WTC11 (cell line): Measurements from ENCODE around the gene LRSAM1. TPM values are rescaled to one million over a fixed set of nuclear protein-coding genes. Genes with fewer than 3 reads are reported as not detected.
A peak's percentile ranks its signal among the peaks of the same experiment; 100 is the strongest.

Experiments used
- ATAC-seq: fragments of 200-7000 bp; cut with Tn5 transposase; 2 replicates; pipeline ENCODE4 v1.10.0; 2021; ENCODE audit warnings: mild to moderate bottlenecking, moderate library complexity
- CTCF ChIA-PET: fragments of 300-600 bp; sonication (Branson Sonifier 250); formaldehyde crosslinking; loops from one replicate; lab custom pipeline; 2021; ENCODE audit warnings: antibody characterized with exemption; lab: Charles Lee
- POLR2A ChIA-PET: fragments of 350-600 bp; sonication (Branson Sonifier 250); formaldehyde crosslinking; loops from one replicate; lab custom pipeline; 2021; ENCODE audit warnings: antibody characterized with exemption; lab: Charles Lee
- DNase-seq: peaks from one replicate; pipeline ENCODE4 v3.0.0; 2021; ENCODE audit warnings: low spot score
- H3K27ac Mint-ChIP-seq: 2 replicates; pipeline ENCODE4 v1.8.0; 2021; ENCODE audit warnings: mixed read lengths
- H3K27me3 Mint-ChIP-seq: 2 replicates; pipeline ENCODE4 v1.8.0; 2021; ENCODE audit warnings: low read depth, mild to moderate bottlenecking, moderate library complexity, mixed read lengths
- H3K36me3 Mint-ChIP-seq: 2 replicates; pipeline ENCODE4 v1.8.0; 2021; ENCODE audit warnings: mixed read lengths
- H3K4me1 Mint-ChIP-seq: 2 replicates; pipeline ENCODE4 v1.8.0; 2022; ENCODE audit warnings: mixed read lengths
- H3K4me3 Mint-ChIP-seq: 2 replicates; pipeline ENCODE4 v1.8.0; 2021; ENCODE audit warnings: mild to moderate bottlenecking, moderate library complexity, mixed read lengths
- H3K9me3 Mint-ChIP-seq: 2 replicates; pipeline ENCODE4 v1.8.0; 2021; ENCODE audit warnings: mixed read lengths
- CREM ChIP-seq: sonication (generic); formaldehyde crosslinking; IDR thresholded peaks from 2 replicates; pipeline ENCODE4 v1.8.1; 2022; ENCODE audit warnings: mild to moderate bottlenecking, missing genetic modification reagents, moderate library complexity
- IRF2 ChIP-seq: sonication (generic); formaldehyde crosslinking; IDR thresholded peaks from 2 replicates; pipeline ENCODE4 v1.8.0; 2022; ENCODE audit warnings: low read depth, missing genetic modification reagents, borderline replicate concordance
- JAZF1 ChIP-seq: fragments of 250-450 bp; sonication (Bioruptor Pico); IDR thresholded peaks from 2 replicates; pipeline ENCODE4 v1.9.0; 2021; ENCODE audit warnings: moderate library complexity, mild to moderate bottlenecking, inconsistent platforms
- OVOL2 ChIP-seq: fragments of 250-450 bp; sonication (Bioruptor Pico); IDR thresholded peaks from 2 replicates; pipeline ENCODE4 v1.9.0; 2021; ENCODE audit warnings: mild to moderate bottlenecking, borderline replicate concordance
- TEAD4 ChIP-seq: sonication (generic); formaldehyde crosslinking; IDR thresholded peaks from 2 replicates; pipeline ENCODE4 v1.8.0; 2022; ENCODE audit warnings: mild to moderate bottlenecking, missing genetic modification reagents
- ZBTB21 ChIP-seq: sonication (generic); formaldehyde crosslinking; IDR thresholded peaks from 2 replicates; pipeline ENCODE4 v1.8.1; 2023; ENCODE audit warnings: mild to moderate bottlenecking, missing genetic modification reagents, borderline replicate concordance
- ZNF671 ChIP-seq: fragments of 250-450 bp; sonication (Bioruptor Pico); IDR thresholded peaks from 2 replicates; pipeline ENCODE4 v1.8.0; 2021; ENCODE audit warnings: mild to moderate bottlenecking
- total RNA-seq: library from RNA; stranded (reverse); gene quantifications from 3 replicates; pipeline ENCODE4 v1.2.3, GENCODE V29; 2021
- TF ChIP-seq, protein P1 (sequence below): fragments of 250-450 bp; sonication (Bioruptor Pico); IDR thresholded peaks from 2 replicates; pipeline ENCODE4 v1.9.0; 2021; ENCODE audit warnings: mild to moderate bottlenecking, borderline replicate concordance
- TF ChIP-seq, protein P2 (sequence below): fragments of 200-600 bp; IDR thresholded peaks from 2 replicates; pipeline ENCODE4 v1.8.0; 2022; ENCODE audit warnings: antibody characterized with exemption
- TF ChIP-seq, protein P3 (sequence below): sonication (generic); formaldehyde crosslinking; IDR thresholded peaks from 2 replicates; pipeline ENCODE4 v1.8.0; 2022; ENCODE audit warnings: mild to moderate bottlenecking, missing genetic modification reagents
- TF ChIP-seq, protein P4 (sequence below): sonication (generic); formaldehyde crosslinking; IDR thresholded peaks from 2 replicates; pipeline ENCODE4 v1.8.0; 2022; ENCODE audit warnings: missing genetic modification reagents
- TF ChIP-seq, protein P5 (sequence below): sonication (generic); formaldehyde crosslinking; IDR thresholded peaks from 2 replicates; pipeline ENCODE4 v1.8.1; 2022; ENCODE audit warnings: mild to moderate bottlenecking, missing genetic modification reagents, moderate library complexity, borderline replicate concordance
- TF ChIP-seq, protein P6 (sequence below): sonication (generic); formaldehyde crosslinking; IDR thresholded peaks from 2 replicates; pipeline ENCODE4 v1.8.1; 2023; ENCODE audit warnings: mild to moderate bottlenecking, missing genetic modification reagents, moderate library complexity
- TF ChIP-seq, protein P7 (sequence below): fragments of 250-450 bp; sonication (Bioruptor Pico); IDR thresholded peaks from 2 replicates; pipeline ENCODE4 v1.9.0; 2021; ENCODE audit warnings: mild to moderate bottlenecking

The LRSAM1 gene
- total RNA-seq, 1 experiment from 2014 or later: 32.4 TPM

DNA sequence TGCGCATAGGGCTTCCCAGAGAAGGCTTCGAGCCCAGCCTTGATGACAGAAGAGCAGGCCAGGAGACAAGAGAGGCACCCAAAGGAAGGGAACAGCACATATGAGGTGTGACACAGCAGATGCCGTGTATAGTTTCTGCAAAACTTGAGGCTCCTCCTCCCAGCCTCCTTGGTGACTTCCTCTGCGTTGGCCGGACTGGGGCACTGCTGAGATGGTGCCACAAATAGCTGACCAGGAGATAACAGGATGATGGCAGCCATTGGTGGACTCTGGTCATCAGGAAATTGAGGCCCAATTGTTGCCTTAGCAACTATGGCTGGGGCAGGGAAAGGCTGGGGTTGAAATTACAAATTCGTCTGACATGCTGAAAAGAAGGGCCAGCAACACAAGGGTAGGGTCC, 32.0 kb upstream of the LRSAM1 start (continued):
- TF ChIP-seq, protein P1, sequence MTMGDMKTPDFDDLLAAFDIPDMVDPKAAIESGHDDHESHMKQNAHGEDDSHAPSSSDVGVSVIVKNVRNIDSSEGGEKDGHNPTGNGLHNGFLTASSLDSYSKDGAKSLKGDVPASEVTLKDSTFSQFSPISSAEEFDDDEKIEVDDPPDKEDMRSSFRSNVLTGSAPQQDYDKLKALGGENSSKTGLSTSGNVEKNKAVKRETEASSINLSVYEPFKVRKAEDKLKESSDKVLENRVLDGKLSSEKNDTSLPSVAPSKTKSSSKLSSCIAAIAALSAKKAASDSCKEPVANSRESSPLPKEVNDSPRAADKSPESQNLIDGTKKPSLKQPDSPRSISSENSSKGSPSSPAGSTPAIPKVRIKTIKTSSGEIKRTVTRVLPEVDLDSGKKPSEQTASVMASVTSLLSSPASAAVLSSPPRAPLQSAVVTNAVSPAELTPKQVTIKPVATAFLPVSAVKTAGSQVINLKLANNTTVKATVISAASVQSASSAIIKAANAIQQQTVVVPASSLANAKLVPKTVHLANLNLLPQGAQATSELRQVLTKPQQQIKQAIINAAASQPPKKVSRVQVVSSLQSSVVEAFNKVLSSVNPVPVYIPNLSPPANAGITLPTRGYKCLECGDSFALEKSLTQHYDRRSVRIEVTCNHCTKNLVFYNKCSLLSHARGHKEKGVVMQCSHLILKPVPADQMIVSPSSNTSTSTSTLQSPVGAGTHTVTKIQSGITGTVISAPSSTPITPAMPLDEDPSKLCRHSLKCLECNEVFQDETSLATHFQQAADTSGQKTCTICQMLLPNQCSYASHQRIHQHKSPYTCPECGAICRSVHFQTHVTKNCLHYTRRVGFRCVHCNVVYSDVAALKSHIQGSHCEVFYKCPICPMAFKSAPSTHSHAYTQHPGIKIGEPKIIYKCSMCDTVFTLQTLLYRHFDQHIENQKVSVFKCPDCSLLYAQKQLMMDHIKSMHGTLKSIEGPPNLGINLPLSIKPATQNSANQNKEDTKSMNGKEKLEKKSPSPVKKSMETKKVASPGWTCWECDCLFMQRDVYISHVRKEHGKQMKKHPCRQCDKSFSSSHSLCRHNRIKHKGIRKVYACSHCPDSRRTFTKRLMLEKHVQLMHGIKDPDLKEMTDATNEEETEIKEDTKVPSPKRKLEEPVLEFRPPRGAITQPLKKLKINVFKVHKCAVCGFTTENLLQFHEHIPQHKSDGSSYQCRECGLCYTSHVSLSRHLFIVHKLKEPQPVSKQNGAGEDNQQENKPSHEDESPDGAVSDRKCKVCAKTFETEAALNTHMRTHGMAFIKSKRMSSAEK (CRISPR knock-in tag): no peak
- TF ChIP-seq ZBTB21 (CRISPR knock-in tag) (no peak), ZNF671 (CRISPR knock-in tag) (no peak)
- TF ChIP-seq, all 79 proteins: peak for 0

DNA sequence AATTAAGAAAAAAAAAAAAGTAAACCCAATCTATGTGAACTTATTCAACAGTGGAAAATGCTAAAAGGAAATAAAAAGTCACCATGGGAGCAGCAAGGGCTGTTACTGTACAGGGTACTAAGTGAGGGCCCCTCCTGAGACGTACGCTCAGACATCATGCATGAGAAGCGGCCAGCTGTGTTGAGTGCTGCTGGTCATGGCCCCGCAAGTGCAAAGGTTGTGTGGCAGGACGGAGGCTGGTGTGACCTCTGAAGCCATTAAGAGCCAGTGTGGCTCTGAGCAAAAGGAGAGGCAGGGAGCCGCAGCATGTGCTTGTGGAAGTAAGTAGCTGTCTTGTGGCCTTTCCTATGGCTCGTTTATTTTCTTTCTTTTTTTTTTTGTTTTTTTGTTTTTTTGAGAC, 30.3 kb upstream of the LRSAM1 start:
- H3K4me1 Mint-ChIP-seq: peaks cover 41% of the 10 kb centered on the region
- no peaks in the 10 kb centered on the region for H3K9me3 Mint-ChIP-seq
- TF ChIP-seq CREM (CRISPR knock-in tag) (no peak), OVOL2 (CRISPR knock-in tag) (no peak), TEAD4 (CRISPR knock-in tag) (no peak), JAZF1 (CRISPR knock-in tag) (no peak), IRF2 (CRISPR knock-in tag) (no peak)
- TF ChIP-seq, protein P2, sequence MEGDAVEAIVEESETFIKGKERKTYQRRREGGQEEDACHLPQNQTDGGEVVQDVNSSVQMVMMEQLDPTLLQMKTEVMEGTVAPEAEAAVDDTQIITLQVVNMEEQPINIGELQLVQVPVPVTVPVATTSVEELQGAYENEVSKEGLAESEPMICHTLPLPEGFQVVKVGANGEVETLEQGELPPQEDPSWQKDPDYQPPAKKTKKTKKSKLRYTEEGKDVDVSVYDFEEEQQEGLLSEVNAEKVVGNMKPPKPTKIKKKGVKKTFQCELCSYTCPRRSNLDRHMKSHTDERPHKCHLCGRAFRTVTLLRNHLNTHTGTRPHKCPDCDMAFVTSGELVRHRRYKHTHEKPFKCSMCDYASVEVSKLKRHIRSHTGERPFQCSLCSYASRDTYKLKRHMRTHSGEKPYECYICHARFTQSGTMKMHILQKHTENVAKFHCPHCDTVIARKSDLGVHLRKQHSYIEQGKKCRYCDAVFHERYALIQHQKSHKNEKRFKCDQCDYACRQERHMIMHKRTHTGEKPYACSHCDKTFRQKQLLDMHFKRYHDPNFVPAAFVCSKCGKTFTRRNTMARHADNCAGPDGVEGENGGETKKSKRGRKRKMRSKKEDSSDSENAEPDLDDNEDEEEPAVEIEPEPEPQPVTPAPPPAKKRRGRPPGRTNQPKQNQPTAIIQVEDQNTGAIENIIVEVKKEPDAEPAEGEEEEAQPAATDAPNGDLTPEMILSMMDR: no peak
- TF ChIP-seq, protein P3, sequence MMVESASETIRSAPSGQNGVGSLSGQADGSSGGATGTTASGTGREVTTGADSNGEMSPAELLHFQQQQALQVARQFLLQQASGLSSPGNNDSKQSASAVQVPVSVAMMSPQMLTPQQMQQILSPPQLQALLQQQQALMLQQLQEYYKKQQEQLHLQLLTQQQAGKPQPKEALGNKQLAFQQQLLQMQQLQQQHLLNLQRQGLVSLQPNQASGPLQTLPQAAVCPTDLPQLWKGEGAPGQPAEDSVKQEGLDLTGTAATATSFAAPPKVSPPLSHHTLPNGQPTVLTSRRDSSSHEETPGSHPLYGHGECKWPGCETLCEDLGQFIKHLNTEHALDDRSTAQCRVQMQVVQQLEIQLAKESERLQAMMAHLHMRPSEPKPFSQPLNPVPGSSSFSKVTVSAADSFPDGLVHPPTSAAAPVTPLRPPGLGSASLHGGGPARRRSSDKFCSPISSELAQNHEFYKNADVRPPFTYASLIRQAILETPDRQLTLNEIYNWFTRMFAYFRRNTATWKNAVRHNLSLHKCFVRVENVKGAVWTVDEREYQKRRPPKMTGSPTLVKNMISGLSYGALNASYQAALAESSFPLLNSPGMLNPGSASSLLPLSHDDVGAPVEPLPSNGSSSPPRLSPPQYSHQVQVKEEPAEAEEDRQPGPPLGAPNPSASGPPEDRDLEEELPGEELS (CRISPR knock-in tag): no peak
- TF ChIP-seq, protein P4, sequence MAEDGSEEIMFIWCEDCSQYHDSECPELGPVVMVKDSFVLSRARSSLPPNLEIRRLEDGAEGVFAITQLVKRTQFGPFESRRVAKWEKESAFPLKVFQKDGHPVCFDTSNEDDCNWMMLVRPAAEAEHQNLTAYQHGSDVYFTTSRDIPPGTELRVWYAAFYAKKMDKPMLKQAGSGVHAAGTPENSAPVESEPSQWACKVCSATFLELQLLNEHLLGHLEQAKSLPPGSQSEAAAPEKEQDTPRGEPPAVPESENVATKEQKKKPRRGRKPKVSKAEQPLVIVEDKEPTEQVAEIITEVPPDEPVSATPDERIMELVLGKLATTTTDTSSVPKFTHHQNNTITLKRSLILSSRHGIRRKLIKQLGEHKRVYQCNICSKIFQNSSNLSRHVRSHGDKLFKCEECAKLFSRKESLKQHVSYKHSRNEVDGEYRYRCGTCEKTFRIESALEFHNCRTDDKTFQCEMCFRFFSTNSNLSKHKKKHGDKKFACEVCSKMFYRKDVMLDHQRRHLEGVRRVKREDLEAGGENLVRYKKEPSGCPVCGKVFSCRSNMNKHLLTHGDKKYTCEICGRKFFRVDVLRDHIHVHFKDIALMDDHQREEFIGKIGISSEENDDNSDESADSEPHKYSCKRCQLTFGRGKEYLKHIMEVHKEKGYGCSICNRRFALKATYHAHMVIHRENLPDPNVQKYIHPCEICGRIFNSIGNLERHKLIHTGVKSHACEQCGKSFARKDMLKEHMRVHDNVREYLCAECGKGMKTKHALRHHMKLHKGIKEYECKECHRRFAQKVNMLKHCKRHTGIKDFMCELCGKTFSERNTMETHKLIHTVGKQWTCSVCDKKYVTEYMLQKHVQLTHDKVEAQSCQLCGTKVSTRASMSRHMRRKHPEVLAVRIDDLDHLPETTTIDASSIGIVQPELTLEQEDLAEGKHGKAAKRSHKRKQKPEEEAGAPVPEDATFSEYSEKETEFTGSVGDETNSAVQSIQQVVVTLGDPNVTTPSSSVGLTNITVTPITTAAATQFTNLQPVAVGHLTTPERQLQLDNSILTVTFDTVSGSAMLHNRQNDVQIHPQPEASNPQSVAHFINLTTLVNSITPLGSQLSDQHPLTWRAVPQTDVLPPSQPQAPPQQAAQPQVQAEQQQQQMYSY (CRISPR knock-in tag): no peak
- TF ChIP-seq, protein P5, sequence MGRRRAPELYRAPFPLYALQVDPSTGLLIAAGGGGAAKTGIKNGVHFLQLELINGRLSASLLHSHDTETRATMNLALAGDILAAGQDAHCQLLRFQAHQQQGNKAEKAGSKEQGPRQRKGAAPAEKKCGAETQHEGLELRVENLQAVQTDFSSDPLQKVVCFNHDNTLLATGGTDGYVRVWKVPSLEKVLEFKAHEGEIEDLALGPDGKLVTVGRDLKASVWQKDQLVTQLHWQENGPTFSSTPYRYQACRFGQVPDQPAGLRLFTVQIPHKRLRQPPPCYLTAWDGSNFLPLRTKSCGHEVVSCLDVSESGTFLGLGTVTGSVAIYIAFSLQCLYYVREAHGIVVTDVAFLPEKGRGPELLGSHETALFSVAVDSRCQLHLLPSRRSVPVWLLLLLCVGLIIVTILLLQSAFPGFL (CRISPR knock-in tag): no peak
- TF ChIP-seq, protein P6, sequence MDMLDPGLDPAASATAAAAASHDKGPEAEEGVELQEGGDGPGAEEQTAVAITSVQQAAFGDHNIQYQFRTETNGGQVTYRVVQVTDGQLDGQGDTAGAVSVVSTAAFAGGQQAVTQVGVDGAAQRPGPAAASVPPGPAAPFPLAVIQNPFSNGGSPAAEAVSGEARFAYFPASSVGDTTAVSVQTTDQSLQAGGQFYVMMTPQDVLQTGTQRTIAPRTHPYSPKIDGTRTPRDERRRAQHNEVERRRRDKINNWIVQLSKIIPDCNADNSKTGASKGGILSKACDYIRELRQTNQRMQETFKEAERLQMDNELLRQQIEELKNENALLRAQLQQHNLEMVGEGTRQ (CRISPR knock-in tag): no peak
- TF ChIP-seq, protein P7, sequence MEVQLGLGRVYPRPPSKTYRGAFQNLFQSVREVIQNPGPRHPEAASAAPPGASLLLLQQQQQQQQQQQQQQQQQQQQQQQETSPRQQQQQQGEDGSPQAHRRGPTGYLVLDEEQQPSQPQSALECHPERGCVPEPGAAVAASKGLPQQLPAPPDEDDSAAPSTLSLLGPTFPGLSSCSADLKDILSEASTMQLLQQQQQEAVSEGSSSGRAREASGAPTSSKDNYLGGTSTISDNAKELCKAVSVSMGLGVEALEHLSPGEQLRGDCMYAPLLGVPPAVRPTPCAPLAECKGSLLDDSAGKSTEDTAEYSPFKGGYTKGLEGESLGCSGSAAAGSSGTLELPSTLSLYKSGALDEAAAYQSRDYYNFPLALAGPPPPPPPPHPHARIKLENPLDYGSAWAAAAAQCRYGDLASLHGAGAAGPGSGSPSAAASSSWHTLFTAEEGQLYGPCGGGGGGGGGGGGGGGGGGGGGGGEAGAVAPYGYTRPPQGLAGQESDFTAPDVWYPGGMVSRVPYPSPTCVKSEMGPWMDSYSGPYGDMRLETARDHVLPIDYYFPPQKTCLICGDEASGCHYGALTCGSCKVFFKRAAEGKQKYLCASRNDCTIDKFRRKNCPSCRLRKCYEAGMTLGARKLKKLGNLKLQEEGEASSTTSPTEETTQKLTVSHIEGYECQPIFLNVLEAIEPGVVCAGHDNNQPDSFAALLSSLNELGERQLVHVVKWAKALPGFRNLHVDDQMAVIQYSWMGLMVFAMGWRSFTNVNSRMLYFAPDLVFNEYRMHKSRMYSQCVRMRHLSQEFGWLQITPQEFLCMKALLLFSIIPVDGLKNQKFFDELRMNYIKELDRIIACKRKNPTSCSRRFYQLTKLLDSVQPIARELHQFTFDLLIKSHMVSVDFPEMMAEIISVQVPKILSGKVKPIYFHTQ (CRISPR knock-in tag): no peak
- peaks cover 3% of the 10 kb centered on the region; the same call in 1 of the 2 replicates for H3K27me3 Mint-ChIP-seq
- ATAC-seq (no peak), DNase-seq (no peak)
- no peak overlapping the region for H3K4me3 Mint-ChIP-seq
- 0 out of 2 replicates have a peak overlapping the region, but pooled peaks have one; percentile 49 for H3K27ac Mint-ChIP-seq
- H3K36me3 Mint-ChIP-seq: 0 out of 2 replicates have a peak, but pooled peaks cover 2% of the 10 kb centered on the region
- ChIA-PET CTCF (interaction anchor here (0.6 to 0.7 kb wide), 2 partner anchors 27 to 197 kb away, joined by 3 to 6 read pairs; no protein-coding TSS in a partner anchor), POLR2A (no interaction called here)
